OCI-LY3 (cell line): ENCODE results near the gene WDR27.
A peak's percentile ranks its signal among the peaks of the same experiment; 100 is the strongest.

Experiments used
- H2AFZ ChIP-seq: fragments of 200-600, 300-600 bp; shearing (Covaris generic); 2 replicates; pipeline ENCODE4 v1.6.0; 2014; ENCODE audit warnings: antibody characterized with exemption, low read depth, low read length
- H3K27ac ChIP-seq: fragments of 200-600, 300-600 bp; sonication (generic); 2 replicates; pipeline ENCODE4 v1.5.1; 2014; ENCODE audit warnings: mild to moderate bottlenecking, low read length, moderate library complexity, mixed read lengths
- H3K27me3 ChIP-seq: fragments of 200-600, 300-600 bp; sonication (generic); 2 replicates; pipeline ENCODE4 v1.6.1; 2014; ENCODE audit warnings: low read depth, low read length, mixed read lengths
- H3K36me3 ChIP-seq: fragments of 200-600, 300-600 bp; sonication (generic); replicated peaks from 2 replicates; pipeline ENCODE3; 2014; ENCODE audit warnings: low read depth, low read length, mixed read lengths
- H3K4me1 ChIP-seq: fragments of 300-600, 200-600 bp; sonication (generic); 2 replicates; pipeline ENCODE4 v1.6.1; 2014; ENCODE audit warnings: low read length, mixed read lengths
- H3K4me2 ChIP-seq: fragments of 200-600, 300-600 bp; sonication (generic); 2 replicates; pipeline ENCODE4 v1.6.1; 2014; ENCODE audit warnings: low read length, mixed read lengths
- H3K4me3 ChIP-seq: fragments of 300-600, 200-600 bp; sonication (generic); 2 replicates; pipeline ENCODE4 v1.5.1; 2014; ENCODE audit warnings: antibody characterized with exemption, mild to moderate bottlenecking, low read length, moderate library complexity
- H3K79me2 ChIP-seq: fragments of 300-600, 200-600 bp; shearing (Covaris generic); 2 replicates; pipeline ENCODE4 v1.6.1; 2014; ENCODE audit warnings: mild to moderate bottlenecking, low read length, mixed read lengths
- H3K9ac ChIP-seq: fragments of 300-600, 200-600 bp; shearing (Covaris generic); 2 replicates; pipeline ENCODE4 v1.6.0; 2014; ENCODE audit warnings: mild to moderate bottlenecking, low read length, moderate library complexity
- H3K9me3 ChIP-seq: fragments of 200-600, 300-600 bp; shearing (Covaris generic); 2 replicates; pipeline ENCODE4 v1.6.1; 2014; ENCODE audit warnings: low read length, mixed read lengths; ENCODE audit not compliant: insufficient read depth
- H4K20me1 ChIP-seq: fragments of 200-600, 300-600 bp; sonication (generic); 2 replicates; pipeline ENCODE4 v1.6.1; 2016; ENCODE audit warnings: low read length, mixed read lengths; ENCODE audit not compliant: insufficient read depth
- CTCF ChIP-seq: fragments of 200-600, 300-600 bp; sonication (generic); IDR thresholded peaks from 2 replicates; pipeline ENCODE4 v1.5.1; 2014; ENCODE audit warnings: antibody characterized with exemption, low read length, low read depth
- EZH2phosphoT487 ChIP-seq: fragments of 200-600 bp; shearing (Covaris generic); IDR thresholded peaks from 2 replicates; pipeline ENCODE4 v1.6.1; 2018; ENCODE audit warnings: antibody characterized with exemption, mixed run types, low read depth

Gene WDR27

GRCh38 chr6:169591616-169592015 is 110.2 kb downstream of the WDR27 start:
- Histone ChIP-seq H3K9me3 (no peaks in the 10 kb centered on the region), H3K36me3 (no peaks in the 10 kb centered on the region), H3K9ac (no peak overlapping the region), H3K27me3 (no peaks in the 10 kb centered on the region), H4K20me1 (no peaks in the 10 kb centered on the region), H3K4me2 (no peak overlapping the region), H3K4me1 (peaks cover 19% of the 10 kb centered on the region), H2AFZ (no peak overlapping the region), H3K4me3 (no peak overlapping the region), H3K27ac (no peak overlapping the region), H3K79me2 (no peaks in the 10 kb centered on the region)
- TF ChIP-seq EZH2phosphoT487: no peak
- TF ChIP-seq CTCF: no peak

DNA sequence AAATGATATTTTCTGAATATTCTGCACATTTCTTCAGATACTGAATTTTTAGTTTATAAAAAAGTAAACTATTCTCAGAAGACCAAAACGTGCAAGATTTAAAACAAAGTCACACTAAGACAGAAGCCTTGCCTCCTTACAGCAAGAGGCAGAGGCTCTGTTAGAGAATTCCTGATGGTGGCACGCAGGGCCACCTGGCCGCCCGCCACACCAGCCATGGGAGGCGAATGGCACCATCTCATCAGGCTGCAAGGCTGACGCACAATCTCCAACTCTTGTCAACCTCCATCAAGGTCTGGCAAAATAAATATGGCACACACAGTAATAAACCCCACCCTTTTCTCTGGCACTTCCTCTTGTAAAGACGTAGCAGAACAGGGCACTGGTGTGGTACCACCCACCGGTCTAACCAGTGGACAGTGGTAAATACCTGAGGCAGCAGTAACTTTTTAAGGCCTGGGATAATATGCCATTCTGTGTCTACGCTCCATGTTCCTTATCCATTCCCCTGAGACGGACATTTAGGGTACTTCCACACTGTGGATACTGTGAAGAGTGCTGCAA is 111.4 kb downstream of the WDR27 start:
- Histone ChIP-seq H2AFZ (no peak overlapping the region), H3K4me3 (peak overlapping the region; percentile 32; the same call in 1 of the 2 replicates), H3K9ac (no peak overlapping the region), H3K4me1 (peaks cover 19% of the 10 kb centered on the region), H3K36me3 (no peaks in the 10 kb centered on the region), H3K9me3 (no peaks in the 10 kb centered on the region), H3K79me2 (no peaks in the 10 kb centered on the region), H4K20me1 (no peaks in the 10 kb centered on the region), H3K27me3 (no peaks in the 10 kb centered on the region), H3K4me2 (peak overlapping the region; percentile 57), H3K27ac (no peak overlapping the region)
- no peak for TF ChIP-seq EZH2phosphoT487
- TF ChIP-seq CTCF: no peak

GRCh38 chr6:169589699-169590257 is 112.1 kb downstream of the WDR27 start:
- H3K27me3 ChIP-seq: no peaks in the 10 kb centered on the region
- H3K27ac ChIP-seq: no peak overlapping the region
- TF ChIP-seq CTCF: no peak
- no peak for TF ChIP-seq EZH2phosphoT487
- H4K20me1 ChIP-seq: no peaks in the 10 kb centered on the region
- H3K9me3 ChIP-seq: no peaks in the 10 kb centered on the region
- peak overlapping the region; percentile 32 for H3K4me3 ChIP-seq
- no peak overlapping the region for H3K9ac ChIP-seq
- no peaks in the 10 kb centered on the region for H3K79me2 ChIP-seq
- H3K36me3 ChIP-seq: no peaks in the 10 kb centered on the region
- no peak overlapping the region; the same call in 1 of the 2 replicates for H2AFZ ChIP-seq
- H3K4me1 ChIP-seq: peaks cover 19% of the 10 kb centered on the region
- peak overlapping the region; percentile 57 for H3K4me2 ChIP-seq

GRCh38 chr6:169589293-169589692 is 112.5 kb downstream of the WDR27 start:
- Histone ChIP-seq H2AFZ (no peak overlapping the region), H3K4me1 (peaks cover 24% of the 10 kb centered on the region), H3K27me3 (no peaks in the 10 kb centered on the region), H3K36me3 (no peaks in the 10 kb centered on the region), H3K4me3 (0 out of 2 replicates have a peak overlapping the region, but pooled peaks have one; percentile 32), H4K20me1 (no peaks in the 10 kb centered on the region), H3K79me2 (no peaks in the 10 kb centered on the region), H3K27ac (no peak overlapping the region), H3K9ac (no peak overlapping the region), H3K9me3 (no peaks in the 10 kb centered on the region), H3K4me2 (peak overlapping the region; percentile 57)
- TF ChIP-seq EZH2phosphoT487 (no peak), CTCF (no peak)
